Activated T-cell treated with anti-CD3 and anti-CD28 coated beads for 24 hours (primary cell): ENCODE results near the gene NTN5.
"Not testable (repeated sequence)": the region's sequence is repeated elsewhere in the genome, so short reads cannot be mapped to it uniquely, and the experiment has no call there.

Source experiments
- DNase-seq: peaks from one replicate; pipeline ENCODE4 v3.0.0-alpha.2; 2020; ENCODE audit warnings: low read depth

The NTN5 gene, protein sequence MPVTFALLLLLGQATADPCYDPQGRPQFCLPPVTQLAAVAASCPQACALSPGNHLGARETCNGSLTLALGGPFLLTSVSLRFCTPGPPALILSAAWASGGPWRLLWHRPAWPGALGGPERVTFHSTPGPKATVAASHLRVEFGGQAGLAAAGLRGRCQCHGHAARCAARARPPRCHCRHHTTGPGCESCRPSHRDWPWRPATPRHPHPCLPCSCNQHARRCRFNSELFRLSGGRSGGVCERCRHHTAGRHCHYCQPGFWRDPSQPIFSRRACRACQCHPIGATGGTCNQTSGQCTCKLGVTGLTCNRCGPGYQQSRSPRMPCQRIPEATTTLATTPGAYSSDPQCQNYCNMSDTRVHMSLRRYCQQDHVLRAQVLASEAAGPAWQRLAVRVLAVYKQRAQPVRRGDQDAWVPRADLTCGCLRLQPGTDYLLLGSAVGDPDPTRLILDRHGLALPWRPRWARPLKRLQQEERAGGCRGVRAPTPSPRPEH

DNA sequence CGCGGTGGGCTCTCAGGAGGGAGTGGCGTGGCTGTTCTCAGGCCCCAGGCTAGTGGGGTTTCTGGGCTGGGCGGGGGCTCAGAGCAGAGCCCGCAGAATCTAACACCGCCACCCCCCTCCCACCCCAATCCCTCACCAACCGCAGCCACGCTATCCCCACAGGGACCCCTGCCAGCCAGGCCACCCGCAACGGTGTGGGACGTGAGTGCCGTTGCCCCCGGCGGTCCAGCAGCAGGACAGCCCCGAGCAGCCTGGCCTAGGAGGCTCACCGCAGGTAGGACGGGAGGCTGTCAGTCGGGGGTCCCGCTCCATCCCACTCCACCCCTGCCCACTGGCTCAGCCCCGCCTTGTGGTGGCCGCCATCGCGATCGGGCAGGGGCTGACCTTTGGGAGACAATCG lies at the start of gene NTN5:
Gene NTN5 (minus strand): TSS at position 24 of the 400 bp plus-strand sequence. CDS start 2,031 bp downstream, outside the sequence.
- no peak for DNase-seq

DNA sequence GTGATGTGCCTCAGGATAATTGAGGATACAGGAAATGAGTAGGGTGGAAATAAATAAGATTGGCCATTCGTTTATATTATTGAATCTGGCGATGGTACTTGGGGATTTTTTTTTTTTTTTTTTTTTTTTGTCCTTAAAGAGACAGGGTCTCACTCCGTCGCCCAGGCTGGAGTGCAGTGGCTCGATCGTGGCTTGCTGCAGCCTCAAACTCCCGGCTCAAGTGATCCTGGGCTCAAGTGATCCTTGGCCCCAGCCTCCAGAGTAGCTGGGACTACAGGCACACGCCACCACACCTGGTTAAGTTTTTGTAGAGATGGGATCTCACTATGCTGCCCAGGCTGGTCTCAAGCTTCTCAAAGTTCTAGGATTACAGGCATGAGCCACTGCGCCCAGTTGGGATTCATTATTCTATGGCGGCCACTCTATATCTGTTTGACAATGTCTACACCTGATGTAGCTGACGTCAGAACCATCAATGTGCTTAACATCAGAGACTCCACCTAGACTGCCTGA lies 49.4 kb upstream of the NTN5 start:
- DNase-seq = no peak

DNA sequence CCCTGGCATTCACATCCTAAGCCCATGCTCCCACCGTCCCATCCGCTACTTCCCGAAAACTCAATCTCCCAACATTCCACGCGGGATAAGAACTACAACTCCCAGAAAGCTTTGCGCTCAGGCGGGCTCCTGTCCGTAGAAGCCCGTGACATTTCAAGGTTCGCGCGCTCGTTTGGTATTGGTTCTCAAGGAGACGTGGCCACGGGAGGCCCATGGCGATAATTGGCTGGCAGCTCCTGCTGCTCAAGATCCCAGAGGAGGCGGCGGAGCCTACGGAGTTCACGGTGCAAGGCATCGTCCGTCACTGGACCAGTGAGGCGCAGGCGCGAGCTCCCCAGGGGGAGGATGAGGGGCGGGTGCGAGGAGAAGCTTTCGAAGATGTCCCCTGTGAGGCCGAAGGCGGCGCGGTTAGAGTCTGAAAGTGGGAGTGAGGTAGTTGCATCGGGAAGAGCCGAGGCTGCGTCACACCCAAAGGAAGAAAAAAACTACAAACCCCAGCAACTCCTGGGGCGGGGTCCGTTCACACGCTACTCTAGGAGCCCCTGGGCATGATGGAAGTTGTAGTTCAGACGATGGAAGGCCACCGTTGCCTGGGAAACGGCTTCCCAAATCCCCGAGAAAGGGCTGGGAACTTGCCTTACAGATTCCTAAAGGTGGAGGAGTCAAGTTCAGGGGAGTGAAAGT lies 47.9 kb upstream of the NTN5 start:
- peak; percentile 91 for DNase-seq

DNA sequence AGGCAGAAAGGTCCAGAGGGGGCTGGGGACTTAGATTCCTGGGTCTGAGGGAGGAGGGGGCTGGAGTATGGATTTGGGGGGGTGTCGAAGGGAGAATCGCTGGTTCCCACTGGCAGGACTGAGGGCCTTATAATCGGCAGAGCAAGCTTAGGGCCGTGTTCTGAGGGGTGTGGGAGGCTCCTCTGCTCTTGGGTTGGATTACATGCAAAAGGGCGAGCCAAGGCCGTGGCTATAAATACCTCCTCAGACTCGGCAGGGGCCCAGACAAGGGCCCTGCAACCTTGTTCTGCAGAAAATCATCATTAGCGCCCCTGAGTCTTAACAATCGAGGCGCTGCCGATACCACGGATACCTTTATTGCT lies 47.4 kb upstream of the NTN5 start:
- no peak for DNase-seq

DNA sequence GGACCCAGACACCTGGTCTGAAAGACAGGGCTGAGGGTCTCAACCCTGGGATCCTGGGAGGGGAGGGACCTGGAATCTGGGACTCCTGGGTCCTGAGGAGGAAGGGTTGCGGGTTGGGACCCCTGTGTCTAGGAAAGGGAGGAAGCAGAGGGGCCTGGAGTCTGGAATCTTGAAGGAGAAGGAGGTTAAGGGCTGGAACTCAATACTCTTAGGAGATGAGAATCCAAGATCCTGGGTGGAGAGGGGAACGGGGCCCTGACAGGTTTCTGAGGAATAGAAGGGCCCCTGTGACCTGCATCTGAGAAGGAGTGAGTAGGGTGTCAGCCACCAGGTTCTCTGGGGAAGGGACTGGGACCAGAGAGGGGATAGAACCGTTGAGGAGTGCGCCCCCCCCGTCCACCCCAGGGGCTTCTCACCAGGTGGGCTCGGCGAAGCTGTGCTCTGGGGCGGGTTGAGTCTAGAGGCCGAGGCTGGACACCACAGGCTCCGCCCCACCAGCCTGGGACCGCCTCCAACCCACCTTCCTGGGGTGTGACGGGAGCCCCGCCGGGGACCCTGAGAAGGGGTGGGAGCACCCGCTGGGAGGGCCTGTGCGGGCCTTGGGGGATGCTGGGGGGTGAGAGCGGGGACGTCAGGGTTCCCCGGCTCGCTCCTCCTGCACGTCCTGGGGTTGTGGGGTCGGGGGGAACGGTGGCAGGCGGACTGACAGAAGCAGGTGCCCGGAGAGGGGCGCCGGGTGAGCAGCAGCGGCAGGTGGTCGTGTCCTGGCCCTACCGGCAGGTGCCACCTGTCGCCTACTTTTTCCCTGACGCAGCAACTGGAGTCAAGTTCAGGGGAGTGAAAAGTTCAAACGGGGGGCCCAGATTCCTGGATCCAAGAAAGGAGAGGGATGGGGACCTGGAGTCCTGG lies 46.7 kb upstream of the NTN5 start, which contains the start of gene MAMSTR:
Gene MAMSTR (minus strand): TSS at position 463 of the 909 bp plus-strand sequence. CDS start 694 bp downstream, outside the sequence.
- no peak for DNase-seq

DNA sequence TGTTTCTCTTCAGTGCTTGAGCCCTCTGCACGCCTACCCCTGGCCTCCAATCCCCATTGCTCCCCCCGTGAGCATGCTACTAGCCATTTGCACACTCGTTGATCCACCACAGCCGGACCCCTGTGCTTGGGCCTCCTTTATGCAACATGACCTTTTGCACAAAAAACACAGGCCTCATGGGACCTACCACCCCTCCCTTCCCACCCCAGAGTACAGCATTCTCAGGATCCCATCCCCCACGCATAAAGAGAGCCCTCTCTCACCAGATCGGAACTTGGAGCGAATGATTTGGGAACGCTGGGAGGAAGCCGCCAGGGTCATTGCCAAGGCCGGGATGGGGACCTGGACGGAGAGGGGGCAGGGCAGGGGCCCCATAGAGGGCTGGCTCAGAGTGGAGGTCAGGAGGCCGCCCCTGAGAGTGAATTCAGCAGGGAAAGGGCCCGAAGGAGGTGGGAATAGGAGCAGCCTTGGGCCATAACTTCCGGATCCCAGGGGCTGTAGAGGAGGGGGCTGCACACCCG lies 46.0 kb upstream of the NTN5 start:
- DNase-seq = no peak

DNA sequence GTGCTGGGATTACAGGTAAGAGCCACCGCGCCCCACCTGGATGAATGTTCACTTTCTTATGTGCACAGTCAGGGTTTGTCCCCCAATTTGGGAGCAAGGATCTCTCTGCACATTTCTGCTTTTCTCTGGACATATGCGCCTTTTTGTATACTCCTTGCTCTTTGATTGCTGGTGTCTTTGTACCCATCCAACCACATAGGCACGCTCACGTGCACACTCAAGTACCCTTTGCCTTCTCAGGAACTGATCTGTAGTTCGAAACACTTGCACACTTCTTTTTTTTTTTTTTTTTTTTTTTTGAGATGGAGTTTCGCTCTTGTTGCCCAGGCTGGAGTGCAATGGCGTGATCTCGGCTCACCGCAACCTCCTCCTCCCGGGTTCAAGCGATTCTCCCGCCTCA lies 45.3 kb upstream of the NTN5 start:
- not testable (repeated sequence) for DNase-seq

DNA sequence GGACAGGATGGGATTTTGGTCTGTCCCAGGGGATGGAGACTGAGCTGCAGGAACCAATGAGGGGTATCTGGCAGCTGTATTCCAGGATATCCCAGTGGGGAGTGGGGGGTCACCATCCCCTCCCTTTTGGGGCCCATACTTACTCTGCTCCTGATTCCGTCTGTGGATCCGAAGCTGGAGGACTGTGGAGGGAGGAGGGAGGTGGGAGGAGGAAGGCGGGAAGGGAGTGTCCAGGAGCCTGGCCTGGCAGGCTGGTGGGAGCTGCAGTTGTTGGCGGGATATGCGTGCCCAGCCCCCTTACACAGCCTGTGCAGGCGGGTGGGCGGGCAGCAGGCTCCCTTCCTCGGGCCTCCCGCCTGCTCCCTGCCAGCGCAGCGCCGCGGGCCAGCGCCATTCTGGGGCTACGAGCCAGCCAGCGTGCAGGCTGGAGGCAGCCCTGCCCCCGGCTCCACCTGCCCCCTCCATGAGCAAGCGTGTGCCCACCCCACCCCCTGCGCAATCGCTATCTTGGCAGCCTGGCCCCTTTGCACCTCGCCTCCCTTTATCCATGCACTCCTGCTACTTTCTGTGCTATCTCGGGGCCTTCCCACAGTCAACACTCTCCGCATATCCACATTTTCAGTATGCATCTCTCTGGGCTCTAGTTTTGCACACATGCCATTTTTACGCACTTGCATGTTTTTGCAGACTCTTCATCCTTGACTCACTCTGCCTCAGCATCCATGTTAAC lies 43.9 kb upstream of the NTN5 start:
- DNase-seq = no peak

DNA sequence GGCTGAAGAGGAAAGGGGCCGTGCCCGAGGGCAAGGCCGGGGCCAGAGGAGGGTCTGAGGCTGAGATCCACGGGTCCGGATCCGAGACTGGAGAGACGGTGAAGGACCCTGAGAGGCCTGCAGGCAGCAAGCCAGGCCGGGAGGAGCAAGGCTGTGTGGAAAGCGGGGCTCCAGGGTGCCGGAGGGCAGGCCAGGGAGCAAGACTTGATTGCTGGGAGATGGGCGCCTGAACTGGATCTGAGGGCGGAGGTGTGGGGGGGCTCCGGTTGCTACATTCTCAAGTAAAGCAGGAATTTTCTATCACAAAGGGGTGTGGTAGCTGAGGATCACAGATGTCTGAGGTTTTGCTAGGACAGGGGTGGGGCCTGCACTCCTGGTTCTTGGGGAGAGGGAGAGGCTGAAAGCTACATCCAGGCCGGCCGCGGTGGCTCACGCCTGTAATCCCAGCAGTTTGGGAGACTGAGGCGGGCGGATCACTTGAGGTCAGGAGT lies 42.9 kb upstream of the NTN5 start:
- DNase-seq = no peak

DNA sequence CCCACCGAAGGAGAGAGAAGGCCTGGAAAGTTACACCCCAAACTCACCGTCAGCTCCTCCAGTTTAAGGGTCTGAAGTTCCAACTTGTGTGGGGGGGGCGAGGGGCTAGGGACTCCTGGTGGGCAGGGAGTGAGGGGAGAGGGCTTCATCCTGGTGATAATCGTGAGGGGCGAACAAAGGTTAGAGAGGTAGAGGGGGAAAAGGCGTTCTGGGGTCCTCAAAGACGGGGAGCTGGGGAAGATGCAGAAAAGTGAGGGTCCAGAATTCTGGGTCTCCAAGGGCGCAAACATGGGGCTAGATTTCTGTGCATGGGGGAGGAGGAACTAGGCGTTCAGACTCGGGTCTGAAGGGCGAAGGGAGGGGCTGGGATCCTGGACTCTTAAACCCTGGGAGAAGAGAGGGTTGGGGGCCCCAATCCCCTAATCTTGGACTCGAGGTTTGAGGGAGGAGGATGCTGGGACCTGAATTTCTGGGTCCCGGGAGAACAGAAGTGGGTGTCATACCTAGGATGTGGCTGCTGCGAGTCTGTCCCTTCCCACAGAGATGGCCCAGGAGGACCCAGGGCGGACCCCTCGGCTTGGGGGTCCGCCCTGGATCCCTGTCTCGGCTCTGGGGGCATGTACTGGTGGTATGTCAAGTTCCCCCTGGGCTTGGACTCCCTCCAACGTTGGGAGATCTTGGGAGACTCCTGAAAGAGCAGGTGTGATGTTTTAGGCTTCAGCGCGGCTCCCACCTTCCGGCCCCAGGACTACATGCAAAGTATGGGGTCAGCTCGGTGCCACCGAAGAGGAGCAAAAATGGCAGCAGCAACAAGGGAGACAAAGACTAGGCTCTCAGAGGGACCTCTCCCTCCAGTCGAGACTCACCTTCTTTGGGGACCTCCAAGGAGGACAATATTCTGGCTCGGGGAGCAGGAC lies 42.2 kb upstream of the NTN5 start:
- DNase-seq = no peak

DNA sequence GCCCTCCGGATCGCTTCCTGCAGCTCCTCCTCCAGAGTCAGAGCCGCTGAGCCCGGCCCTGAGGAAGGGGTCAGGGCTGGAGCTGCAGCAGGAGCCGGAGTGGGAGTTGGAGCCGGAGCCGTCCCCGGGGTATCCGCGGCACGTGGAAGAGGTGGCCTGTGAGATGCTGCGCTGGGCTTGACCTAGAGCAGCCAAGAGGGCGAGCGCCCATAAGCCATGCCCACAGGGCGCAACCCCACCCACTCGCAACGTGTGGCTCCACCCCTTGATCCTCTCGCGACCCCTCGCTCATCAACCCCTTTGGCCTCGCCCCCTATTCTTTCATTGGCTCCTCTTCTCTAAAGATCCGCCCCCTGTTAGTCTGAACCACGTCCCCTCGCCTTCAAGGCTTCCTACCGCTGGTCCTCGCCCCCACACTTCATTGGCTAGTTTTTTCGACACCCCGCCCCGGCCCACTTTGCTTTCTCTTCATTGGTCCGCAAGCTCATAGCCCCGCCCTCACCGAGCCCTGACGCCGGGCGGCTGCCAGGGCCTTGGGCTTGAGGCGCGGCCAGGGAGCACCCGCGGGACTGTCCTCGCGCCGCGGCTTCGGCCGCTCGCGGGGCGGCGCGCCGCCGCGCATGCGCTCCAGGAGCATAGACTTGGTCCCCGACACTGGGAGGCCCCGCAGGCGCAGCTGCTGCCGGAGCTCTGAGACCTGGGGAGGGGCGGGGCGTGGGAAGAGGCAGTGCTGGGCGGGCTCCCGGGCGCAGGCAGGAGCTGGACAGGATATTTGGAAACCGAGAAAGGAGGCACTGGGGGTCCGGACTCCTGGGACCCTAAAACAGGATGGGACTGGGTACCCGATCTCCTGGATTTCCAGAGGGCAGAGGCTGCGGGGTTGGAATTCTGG lies 41.3 kb upstream of the NTN5 start:
- peak; percentile 96 for DNase-seq

DNA sequence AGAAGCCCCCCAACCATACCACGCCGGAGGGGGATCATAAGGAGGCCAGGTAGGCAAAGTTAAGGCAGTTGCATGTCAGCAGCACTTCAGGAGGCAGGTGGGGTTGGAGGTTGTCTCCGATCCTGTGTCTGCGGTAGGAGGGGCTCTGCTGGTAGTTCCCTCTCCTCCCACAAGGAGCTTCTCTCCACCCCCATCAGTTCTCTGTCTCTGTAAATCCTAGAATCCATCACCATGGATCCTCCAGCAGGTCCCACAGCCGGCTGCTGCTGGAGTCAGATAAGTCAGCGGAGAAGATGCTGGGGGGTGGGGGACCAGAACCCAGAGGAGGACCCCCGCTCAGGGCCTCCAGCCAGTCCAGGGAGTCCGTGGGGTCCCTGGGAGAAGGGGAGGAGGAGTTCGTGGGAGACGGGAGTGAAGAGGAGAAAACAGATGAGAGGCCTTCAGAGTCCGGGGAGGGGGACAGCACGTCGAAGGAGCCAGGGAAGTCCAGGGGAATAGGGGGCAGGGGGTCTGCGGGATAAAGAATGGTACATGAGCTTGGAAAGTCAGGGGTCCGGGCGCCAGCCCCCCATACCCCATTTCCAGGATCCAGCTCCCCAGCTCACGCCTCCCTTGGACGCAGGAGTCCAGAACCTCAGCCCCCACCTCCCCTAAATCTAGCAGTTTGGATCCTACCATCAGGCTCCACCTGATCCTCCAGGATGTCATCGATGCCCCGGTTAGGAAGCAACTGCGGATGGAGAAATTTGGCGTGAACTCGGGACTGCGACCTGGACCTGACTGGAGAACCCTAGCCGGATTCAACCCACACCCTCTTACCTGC lies 40.4 kb upstream of the NTN5 start:
- DNase-seq = no peak

DNA sequence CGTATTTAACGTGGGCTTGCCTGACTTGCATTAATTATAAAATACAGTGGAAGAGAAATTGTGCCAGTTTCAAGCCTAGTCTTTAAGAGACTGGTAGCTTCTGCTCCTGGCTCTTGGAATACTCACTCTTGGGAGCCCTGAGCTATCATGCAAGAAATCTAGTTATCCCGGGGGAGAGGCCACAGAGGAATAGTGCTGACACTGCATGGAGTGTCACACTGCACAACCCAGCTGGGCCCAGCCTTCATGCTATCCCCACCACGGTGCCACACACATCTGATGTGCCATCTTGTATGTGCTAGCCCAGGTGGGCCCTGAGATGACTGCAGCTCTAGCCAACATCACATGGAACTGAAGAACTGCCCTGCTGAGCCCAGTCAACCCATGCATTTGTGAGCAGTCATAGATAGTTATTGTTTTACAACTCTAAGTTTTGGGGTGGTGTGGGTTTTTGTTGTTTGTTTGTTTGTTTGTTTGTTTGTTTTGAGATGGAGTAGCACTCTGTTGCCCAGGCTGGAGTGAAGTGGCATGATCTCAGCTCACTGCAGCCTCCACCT lies 38.4 kb upstream of the NTN5 start:
- DNase-seq = no peak

DNA sequence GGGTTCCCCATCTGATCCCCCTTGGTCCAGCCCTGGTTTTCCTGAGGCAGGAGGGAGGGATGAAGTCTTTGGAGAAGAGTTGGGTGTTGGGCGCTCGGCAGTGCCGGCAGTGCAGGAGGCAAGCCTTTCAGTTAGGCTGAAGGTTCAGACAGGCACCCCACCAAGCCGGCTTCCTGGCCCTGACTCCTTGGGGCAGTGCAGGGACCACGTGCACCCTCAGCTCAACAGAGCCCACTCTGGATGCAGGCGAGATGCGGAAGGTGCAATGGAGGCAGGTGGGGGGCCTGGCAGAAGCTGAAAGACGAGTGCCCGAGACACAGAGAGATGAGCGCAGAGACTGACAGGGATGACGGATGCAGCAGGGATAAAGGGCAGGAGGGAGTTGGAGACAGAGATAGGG lies 35.7 kb upstream of the NTN5 start:
- DNase-seq = no peak

DNA sequence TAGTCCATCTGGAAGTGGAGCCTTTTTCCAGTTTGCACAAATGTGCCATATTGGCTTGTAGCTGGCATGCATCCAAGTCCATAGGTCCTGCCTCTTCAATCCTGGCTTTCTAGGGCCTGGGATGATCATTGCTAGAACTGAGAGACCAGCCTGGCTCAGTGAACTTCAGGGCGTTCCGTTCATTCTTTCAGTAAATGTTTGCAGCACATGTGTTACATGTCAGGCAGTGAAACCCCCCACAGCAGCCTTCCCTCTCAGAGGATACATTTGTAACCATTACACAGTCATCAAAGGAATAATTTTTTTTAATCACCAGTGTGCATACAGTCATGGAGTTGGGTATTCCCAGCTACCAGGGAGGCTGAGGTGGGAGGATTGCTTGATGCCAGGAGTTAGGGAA lies 32.6 kb upstream of the NTN5 start:
- no peak for DNase-seq

DNA sequence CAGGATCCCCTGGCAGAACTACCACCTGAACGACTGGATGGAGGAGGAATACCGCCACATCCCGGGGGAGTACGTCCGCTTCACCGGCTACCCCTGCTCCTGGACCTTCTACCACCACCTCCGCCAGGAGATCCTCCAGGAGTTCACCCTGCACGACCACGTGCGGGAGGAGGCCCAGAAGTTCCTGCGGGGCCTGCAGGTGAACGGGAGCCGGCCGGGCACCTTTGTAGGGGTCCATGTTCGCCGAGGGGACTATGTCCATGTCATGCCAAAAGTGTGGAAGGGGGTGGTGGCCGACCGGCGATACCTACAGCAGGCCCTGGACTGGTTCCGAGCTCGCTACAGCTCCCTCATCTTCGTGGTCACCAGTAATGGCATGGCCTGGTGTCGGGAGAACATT lies 30.5 kb upstream of the NTN5 start:
- no peak for DNase-seq

DNA sequence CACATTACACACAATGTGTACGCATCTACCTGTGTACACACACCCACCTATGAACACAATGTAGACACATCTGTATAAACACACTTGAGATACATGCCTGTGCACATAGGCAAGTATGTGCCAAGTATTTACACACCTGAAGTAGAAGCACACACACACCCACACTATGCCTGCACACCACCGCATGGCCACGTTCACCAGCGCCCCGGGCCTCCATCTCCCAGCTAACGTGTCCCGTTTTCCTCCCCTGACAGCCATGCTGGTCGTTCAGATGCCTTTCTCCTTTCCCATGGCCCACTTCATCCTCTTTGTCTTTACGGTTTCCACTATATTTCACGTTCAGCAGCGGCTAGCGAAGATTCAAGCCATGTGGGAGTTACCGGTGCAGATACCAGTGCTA lies 29.9 kb upstream of the NTN5 start:
- DNase-seq = no peak

DNA sequence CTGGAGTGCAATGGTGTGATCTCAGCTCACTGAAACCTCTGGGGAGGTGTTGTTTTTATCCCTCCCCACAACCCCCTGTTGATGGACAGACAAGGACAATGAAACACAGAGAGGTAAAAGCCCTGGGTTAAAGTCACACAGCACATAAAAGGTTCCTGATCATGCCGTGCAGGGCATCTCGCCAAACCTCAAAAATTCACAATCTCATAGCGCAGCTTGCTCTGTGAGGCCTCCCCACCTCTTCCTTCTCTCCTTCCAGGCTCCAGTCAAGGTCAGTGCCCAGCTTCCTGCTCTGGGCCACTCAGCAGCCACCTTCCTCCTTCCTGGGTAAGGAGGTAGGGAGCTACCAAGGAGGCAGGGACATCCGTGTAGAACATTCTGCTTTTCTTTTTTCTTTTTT lies 25.2 kb upstream of the NTN5 start:
- DNase-seq = no peak
